HEK293 (cell line): ENCODE results near the gene CCDC85A.

Experiments
- CTCF ChIP-seq: fragments of 450-650 bp; formaldehyde crosslinking; IDR thresholded peaks from 2 replicates; pipeline ENCODE4 v1.5.1; 2016; ENCODE audit warnings: missing biosample characterization, missing genetic modification characterization
- FEZF1 ChIP-seq: fragments of 450-650 bp; formaldehyde crosslinking; IDR thresholded peaks from 2 replicates; pipeline ENCODE4 v1.5.1; 2016; ENCODE audit warnings: missing biosample characterization, missing genetic modification characterization
- KLF1 ChIP-seq: fragments of 450-650 bp; formaldehyde crosslinking; IDR thresholded peaks from 2 replicates; pipeline ENCODE4 v1.5.1; 2016; ENCODE audit warnings: missing biosample characterization, missing genetic modification characterization
- PATZ1 ChIP-seq: fragments of 450-650 bp; formaldehyde crosslinking; IDR thresholded peaks from 2 replicates; pipeline ENCODE4 v1.5.1; 2016; ENCODE audit warnings: missing biosample characterization, missing genetic modification characterization
- ZNF121 ChIP-seq: fragments of 450-650 bp; formaldehyde crosslinking; IDR thresholded peaks from 2 replicates; pipeline ENCODE4 v1.5.1; 2016; ENCODE audit warnings: missing biosample characterization, missing genetic modification characterization
- ZNF140 ChIP-seq: fragments of 450-650 bp; formaldehyde crosslinking; IDR thresholded peaks from 2 replicates; pipeline ENCODE4 v1.5.1; 2016; ENCODE audit warnings: missing biosample characterization, missing genetic modification characterization
- ZNF146 ChIP-seq: fragments of 450-650 bp; formaldehyde crosslinking; IDR thresholded peaks from 2 replicates; pipeline ENCODE4 v1.5.1; 2016; ENCODE audit warnings: missing biosample characterization, missing genetic modification characterization
- ZNF157 ChIP-seq: fragments of 450-650 bp; formaldehyde crosslinking; IDR thresholded peaks from 2 replicates; pipeline ENCODE4 v1.5.1; 2016; ENCODE audit warnings: missing biosample characterization, missing genetic modification characterization
- ZNF311 ChIP-seq: fragments of 450-650 bp; formaldehyde crosslinking; IDR thresholded peaks from 2 replicates; pipeline ENCODE4 v1.5.1; 2017; ENCODE audit warnings: missing biosample characterization, missing genetic modification characterization, borderline replicate concordance
- ZNF560 ChIP-seq: fragments of 450-650 bp; formaldehyde crosslinking; IDR thresholded peaks from 2 replicates; pipeline ENCODE4 v1.5.1; 2017; ENCODE audit warnings: missing biosample characterization, missing genetic modification characterization, borderline replicate concordance
- ZNF76 ChIP-seq: fragments of 450-650 bp; formaldehyde crosslinking; IDR thresholded peaks from 2 replicates; pipeline ENCODE4; 2016; ENCODE audit warnings: low read depth, missing biosample characterization, missing genetic modification characterization, borderline replicate concordance
- ZSCAN30 ChIP-seq: fragments of 450-650 bp; IDR thresholded peaks from 2 replicates; pipeline ENCODE4 v1.5.1; 2018; ENCODE audit warnings: missing biosample characterization, mild to moderate bottlenecking, missing genetic modification characterization, moderate library complexity

GRCh38 chr2:56184500-56185011, 766 bp downstream of the CCDC85A start:
- TF ChIP-seq KLF1 (no peak), ZNF157 (tag by site-specific recombination) (no peak), FEZF1 (no peak), CTCF (tag by site-specific recombination) (no peak), ZNF146 (tag by site-specific recombination) (no peak), PATZ1 (tag by site-specific recombination) (0 out of 2 replicates have a peak, but pooled peaks have one; percentile 4), ZNF76 (tag by site-specific recombination) (no peak), ZNF140 (tag by site-specific recombination) (no peak), ZNF311 (tag by site-specific recombination) (no peak), ZNF560 (tag by site-specific recombination) (no peak), ZNF121 (no peak), ZSCAN30 (tag by site-specific recombination) (no peak)
